ENCODE results near the gene LANCL1. TPM values are rescaled to one million over a fixed set of nuclear protein-coding genes. Genes with fewer than 3 reads are reported as not detected.

Gene LANCL1
- polyA plus RNA-seq, 1 donor from 2014 or later, result 76.7 TPM

DNA sequence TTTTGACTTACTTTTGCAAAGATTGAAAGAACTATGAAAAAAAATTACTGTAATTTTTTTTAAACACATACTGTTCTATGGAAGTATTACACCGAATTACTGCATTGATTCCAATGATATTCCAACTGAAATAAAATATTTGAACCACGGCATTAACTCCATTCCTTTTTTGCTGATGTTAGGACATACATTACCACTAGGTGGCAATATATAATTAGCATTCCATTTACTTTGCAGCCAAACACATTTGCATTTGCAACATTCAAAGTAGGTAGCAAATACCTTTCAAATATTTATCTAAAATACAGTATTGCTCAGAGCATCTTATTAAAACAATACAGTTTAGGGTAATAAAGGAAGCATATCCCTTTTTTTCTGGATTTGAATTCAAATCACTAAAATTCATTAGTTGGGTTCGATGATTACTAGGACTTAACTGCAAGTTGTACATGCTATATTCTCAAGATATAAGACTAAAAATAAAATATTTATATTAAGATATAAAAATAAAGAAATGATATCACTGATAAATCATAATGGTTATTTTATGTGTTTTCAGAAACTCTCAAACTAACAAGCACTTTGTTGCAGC is 31.3 kb downstream of the LANCL1 start:
- no peak overlapping the region for H3K27ac ChIP-seq (ENCODE audit: low read length)
- H3F3A ChIP-seq (ENCODE audit: insufficient read depth, low read length, poor library complexity, severe bottlenecking), result no peaks in the 10 kb centered on the region
- no peak for TF ChIP-seq MXI1 (conservative IDR thresholded peaks at IDR 0.05; ENCODE audit: poor library complexity, severe bottlenecking)
- TF ChIP-seq, protein P1, sequence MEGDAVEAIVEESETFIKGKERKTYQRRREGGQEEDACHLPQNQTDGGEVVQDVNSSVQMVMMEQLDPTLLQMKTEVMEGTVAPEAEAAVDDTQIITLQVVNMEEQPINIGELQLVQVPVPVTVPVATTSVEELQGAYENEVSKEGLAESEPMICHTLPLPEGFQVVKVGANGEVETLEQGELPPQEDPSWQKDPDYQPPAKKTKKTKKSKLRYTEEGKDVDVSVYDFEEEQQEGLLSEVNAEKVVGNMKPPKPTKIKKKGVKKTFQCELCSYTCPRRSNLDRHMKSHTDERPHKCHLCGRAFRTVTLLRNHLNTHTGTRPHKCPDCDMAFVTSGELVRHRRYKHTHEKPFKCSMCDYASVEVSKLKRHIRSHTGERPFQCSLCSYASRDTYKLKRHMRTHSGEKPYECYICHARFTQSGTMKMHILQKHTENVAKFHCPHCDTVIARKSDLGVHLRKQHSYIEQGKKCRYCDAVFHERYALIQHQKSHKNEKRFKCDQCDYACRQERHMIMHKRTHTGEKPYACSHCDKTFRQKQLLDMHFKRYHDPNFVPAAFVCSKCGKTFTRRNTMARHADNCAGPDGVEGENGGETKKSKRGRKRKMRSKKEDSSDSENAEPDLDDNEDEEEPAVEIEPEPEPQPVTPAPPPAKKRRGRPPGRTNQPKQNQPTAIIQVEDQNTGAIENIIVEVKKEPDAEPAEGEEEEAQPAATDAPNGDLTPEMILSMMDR (IDR thresholded peaks at IDR 0.05; ENCODE audit: poor library complexity, severe bottlenecking), result peak; percentile 64
- peak; percentile 42 for TF ChIP-seq SMC3 (conservative IDR thresholded peaks at IDR 0.05; ENCODE audit: poor library complexity)
- TF ChIP-seq TAF1 (IDR thresholded peaks at IDR 0.05; ENCODE audit: low read depth), result no peak
- no peak for TF ChIP-seq POLR2AphosphoS5 (IDR thresholded peaks at IDR 0.05)
- no peak for TF ChIP-seq EP300 (conservative IDR thresholded peaks at IDR 0.05; ENCODE audit: poor library complexity, severe bottlenecking)
- TF ChIP-seq RAD21 (conservative IDR thresholded peaks at IDR 0.05), result peak; percentile 64
- TF ChIP-seq EZH2 (IDR thresholded peaks at IDR 0.05; ENCODE audit: borderline replicate concordance, insufficient read depth, low read length, poor library complexity, severe bottlenecking), result no peak
- TF ChIP-seq, protein P2, sequence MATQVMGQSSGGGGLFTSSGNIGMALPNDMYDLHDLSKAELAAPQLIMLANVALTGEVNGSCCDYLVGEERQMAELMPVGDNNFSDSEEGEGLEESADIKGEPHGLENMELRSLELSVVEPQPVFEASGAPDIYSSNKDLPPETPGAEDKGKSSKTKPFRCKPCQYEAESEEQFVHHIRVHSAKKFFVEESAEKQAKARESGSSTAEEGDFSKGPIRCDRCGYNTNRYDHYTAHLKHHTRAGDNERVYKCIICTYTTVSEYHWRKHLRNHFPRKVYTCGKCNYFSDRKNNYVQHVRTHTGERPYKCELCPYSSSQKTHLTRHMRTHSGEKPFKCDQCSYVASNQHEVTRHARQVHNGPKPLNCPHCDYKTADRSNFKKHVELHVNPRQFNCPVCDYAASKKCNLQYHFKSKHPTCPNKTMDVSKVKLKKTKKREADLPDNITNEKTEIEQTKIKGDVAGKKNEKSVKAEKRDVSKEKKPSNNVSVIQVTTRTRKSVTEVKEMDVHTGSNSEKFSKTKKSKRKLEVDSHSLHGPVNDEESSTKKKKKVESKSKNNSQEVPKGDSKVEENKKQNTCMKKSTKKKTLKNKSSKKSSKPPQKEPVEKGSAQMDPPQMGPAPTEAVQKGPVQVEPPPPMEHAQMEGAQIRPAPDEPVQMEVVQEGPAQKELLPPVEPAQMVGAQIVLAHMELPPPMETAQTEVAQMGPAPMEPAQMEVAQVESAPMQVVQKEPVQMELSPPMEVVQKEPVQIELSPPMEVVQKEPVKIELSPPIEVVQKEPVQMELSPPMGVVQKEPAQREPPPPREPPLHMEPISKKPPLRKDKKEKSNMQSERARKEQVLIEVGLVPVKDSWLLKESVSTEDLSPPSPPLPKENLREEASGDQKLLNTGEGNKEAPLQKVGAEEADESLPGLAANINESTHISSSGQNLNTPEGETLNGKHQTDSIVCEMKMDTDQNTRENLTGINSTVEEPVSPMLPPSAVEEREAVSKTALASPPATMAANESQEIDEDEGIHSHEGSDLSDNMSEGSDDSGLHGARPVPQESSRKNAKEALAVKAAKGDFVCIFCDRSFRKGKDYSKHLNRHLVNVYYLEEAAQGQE (IDR thresholded peaks at IDR 0.05; ENCODE audit: borderline replicate concordance), result no peak
- no peak overlapping the region for H2AFZ ChIP-seq (ENCODE audit: low read depth, low read length)
- H3K36me3 ChIP-seq (ENCODE audit: insufficient read depth, low read length), result no peaks in the 10 kb centered on the region
- no peaks in the 10 kb centered on the region for H4K20me1 ChIP-seq (ENCODE audit: insufficient read depth)
- H3K9me3 ChIP-seq (ENCODE audit: low read length), result no peaks in the 10 kb centered on the region
- H3K27me3 ChIP-seq (ENCODE audit: insufficient read depth, low read depth, low read length), result no peaks in the 10 kb centered on the region
- no peaks in the 10 kb centered on the region for H3K9me2 ChIP-seq (ENCODE audit: insufficient read depth, low read length)
- no peak overlapping the region for H3K4me3 ChIP-seq (ENCODE audit: low read length)
- H3K79me2 ChIP-seq (replicated peaks; ENCODE audit: insufficient read depth, low read length), result no peaks in the 10 kb centered on the region
- no peak overlapping the region for H3K9ac ChIP-seq (ENCODE audit: low read length)
- H3K4me2 ChIP-seq (ENCODE audit: low read length), result no peak overlapping the region

DNA sequence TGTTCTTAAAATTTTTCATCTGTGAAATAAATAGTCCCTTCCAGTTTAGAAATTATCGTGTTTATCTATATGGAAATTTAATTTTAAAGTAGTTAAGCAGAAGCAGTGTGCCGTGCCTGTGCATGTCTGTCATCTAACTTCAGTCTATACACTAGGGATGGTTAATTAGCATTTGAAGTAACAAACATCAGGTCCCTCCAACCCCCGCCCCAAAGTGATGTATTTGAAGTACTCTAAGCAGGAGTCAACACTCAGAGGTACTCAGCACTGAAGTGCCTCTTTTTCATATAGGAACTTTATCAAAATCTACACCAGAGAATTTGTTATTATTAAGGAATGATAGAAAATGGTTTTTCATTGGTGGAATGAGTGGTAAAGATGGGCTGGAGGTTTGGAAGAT is 33.0 kb downstream of the LANCL1 start:
- H3K36me3 ChIP-seq (ENCODE audit: insufficient read depth, low read length), result no peaks in the 10 kb centered on the region
- no peak overlapping the region for H3K27ac ChIP-seq (ENCODE audit: low read length)

More for the DNA sequence above, 33.0 kb downstream of the LANCL1 start:
- H3F3A ChIP-seq (ENCODE audit: insufficient read depth, low read length, poor library complexity, severe bottlenecking), result no peaks in the 10 kb centered on the region
- TF ChIP-seq SMC3 (conservative IDR thresholded peaks at IDR 0.05; ENCODE audit: poor library complexity) (no peak), EZH2 (IDR thresholded peaks at IDR 0.05; ENCODE audit: borderline replicate concordance, insufficient read depth, low read length, poor library complexity, severe bottlenecking) (no peak), RAD21 (conservative IDR thresholded peaks at IDR 0.05) (no peak)
- TF ChIP-seq, protein P2 (IDR thresholded peaks at IDR 0.05; ENCODE audit: borderline replicate concordance), result no peak
- TF ChIP-seq, protein P1 (IDR thresholded peaks at IDR 0.05; ENCODE audit: poor library complexity, severe bottlenecking), result no peak
- no peaks in the 10 kb centered on the region for H3K79me2 ChIP-seq (replicated peaks; ENCODE audit: insufficient read depth, low read length)
- no peaks in the 10 kb centered on the region for H3K9me3 ChIP-seq (ENCODE audit: low read length)
- no peaks in the 10 kb centered on the region for H3K27me3 ChIP-seq (ENCODE audit: insufficient read depth, low read depth, low read length)
- H2AFZ ChIP-seq (ENCODE audit: low read depth, low read length), result no peak overlapping the region
- H3K4me3 ChIP-seq (ENCODE audit: low read length), result no peak overlapping the region
- H3K9ac ChIP-seq (ENCODE audit: low read length), result no peak overlapping the region
- no peaks in the 10 kb centered on the region for H3K9me2 ChIP-seq (ENCODE audit: insufficient read depth, low read length)
- H3K4me2 ChIP-seq (ENCODE audit: low read length), result no peak overlapping the region
- H4K20me1 ChIP-seq (ENCODE audit: insufficient read depth), result no peaks in the 10 kb centered on the region
